Neural cell (in vitro differentiated cells): ENCODE measurements around the gene PAMR1. TPM values are rescaled to one million over a fixed set of nuclear protein-coding genes. Genes with fewer than 3 reads are reported as not detected.
A peak's percentile ranks its signal among the peaks of the same experiment; 100 is the strongest.

ENCODE experiments used
- H2AFZ ChIP-seq: fragments of 200-600, 300-800 bp; sonication (generic), shearing (Covaris generic); 2 replicates; pipeline ENCODE4 v1.6.0; 2014; ENCODE audit warnings: low read depth, mild to moderate bottlenecking, antibody characterized with exemption, low read length, moderate library complexity
- H3F3A ChIP-seq: fragments of 200-600 bp; shearing (Covaris generic); 2 replicates; pipeline ENCODE4 v1.6.1; 2016; ENCODE audit warnings: mild to moderate bottlenecking, moderate library complexity, mixed read lengths, antibody characterized with exemption, low read length; ENCODE audit not compliant: insufficient read depth, poor library complexity, severe bottlenecking
- H3K27ac ChIP-seq: fragments of 200-600, 300-800 bp; sonication (generic), shearing (Covaris generic); 2 replicates; pipeline ENCODE4 v1.5.1; 2014; ENCODE audit warnings: mild to moderate bottlenecking, low read length, moderate library complexity
- H3K27me3 ChIP-seq: fragments of 300-800, 200-600 bp; sonication (generic), shearing (Covaris generic); 2 replicates; pipeline ENCODE4 v1.6.0; 2014; ENCODE audit warnings: mild to moderate bottlenecking, low read depth, low read length, moderate library complexity; ENCODE audit not compliant: insufficient read depth
- H3K36me3 ChIP-seq: fragments of 300-800, 200-600 bp; sonication (generic), shearing (Covaris generic); 2 replicates; pipeline ENCODE4 v1.5.1; 2014; ENCODE audit warnings: mild to moderate bottlenecking, antibody characterized with exemption, low read length, moderate library complexity; ENCODE audit not compliant: insufficient read depth
- H3K4me2 ChIP-seq: fragments of 300-800, 200-600 bp; sonication (generic), shearing (Covaris generic); 2 replicates; pipeline ENCODE4 v1.6.0; 2014; ENCODE audit warnings: mild to moderate bottlenecking, low read length
- H3K4me3 ChIP-seq: fragments of 300-800, 200-600 bp; sonication (generic), shearing (Covaris generic); 2 replicates; pipeline ENCODE4 v1.5.1; 2014; ENCODE audit warnings: mild to moderate bottlenecking, low read length, moderate library complexity
- H3K79me2 ChIP-seq: fragments of 200-600 bp; shearing (Covaris generic); replicated peaks from 2 replicates; pipeline ENCODE4 v1.6.0; 2014; ENCODE audit warnings: mild to moderate bottlenecking, low read length, moderate library complexity; ENCODE audit not compliant: insufficient read depth
- H3K9ac ChIP-seq: fragments of 300-800, 200-600 bp; sonication (generic), shearing (Covaris generic); 2 replicates; pipeline ENCODE4 v1.6.1; 2016; ENCODE audit warnings: mild to moderate bottlenecking, low read length, mixed read lengths
- H3K9me2 ChIP-seq: fragments of 200-600 bp; shearing (Covaris generic); 2 replicates; pipeline ENCODE4 v1.6.1; 2016; ENCODE audit warnings: mild to moderate bottlenecking, low read length, mixed read lengths; ENCODE audit not compliant: insufficient read depth
- H3K9me3 ChIP-seq: fragments of 200-600, 300-800 bp; sonication (generic), shearing (Covaris generic); 2 replicates; pipeline ENCODE4 v1.6.1; 2016; ENCODE audit warnings: mild to moderate bottlenecking, mixed run types, low read length, moderate library complexity, mixed read lengths
- H4K20me1 ChIP-seq: fragments of 200-600 bp; shearing (Covaris generic); 2 replicates; pipeline ENCODE4 v1.6.1; 2016; ENCODE audit warnings: mild to moderate bottlenecking, mixed run types; ENCODE audit not compliant: insufficient read depth
- CTCF ChIP-seq: fragments of 450-650 bp; IDR thresholded peaks from 2 replicates; pipeline ENCODE4 v1.5.1; 2014; ENCODE audit warnings: antibody characterized with exemption, mild to moderate bottlenecking, moderate library complexity; ENCODE audit not compliant: poor library complexity, severe bottlenecking
- EP300 ChIP-seq: fragments of 450-650 bp; conservative IDR thresholded peaks from 2 replicates; pipeline ENCODE4 v1.6.1; 2014; ENCODE audit warnings: antibody characterized with exemption, mild to moderate bottlenecking, moderate library complexity; ENCODE audit not compliant: poor library complexity, severe bottlenecking
- EZH2 ChIP-seq: fragments of 200-600, 300-800 bp; shearing (Covaris generic), sonication (generic); IDR thresholded peaks from 2 replicates; pipeline ENCODE4 v1.6.1; 2014; ENCODE audit warnings: antibody characterized with exemption, low read length, borderline replicate concordance, mild to moderate bottlenecking; ENCODE audit not compliant: insufficient read depth, poor library complexity, severe bottlenecking
- MXI1 ChIP-seq: fragments of 450-650 bp; conservative IDR thresholded peaks from 2 replicates; pipeline ENCODE4 v1.6.1; 2014; ENCODE audit warnings: antibody characterized with exemption, mild to moderate bottlenecking; ENCODE audit not compliant: poor library complexity, severe bottlenecking
- POLR2AphosphoS5 ChIP-seq: IDR thresholded peaks from 2 replicates; pipeline ENCODE4 v1.6.1; 2012
- RAD21 ChIP-seq: fragments of 450-650 bp; conservative IDR thresholded peaks from 2 replicates; pipeline ENCODE4 v1.6.1; 2014; ENCODE audit warnings: antibody characterized with exemption, mild to moderate bottlenecking, moderate library complexity
- REST ChIP-seq: IDR thresholded peaks from 2 replicates; pipeline ENCODE4 v1.6.1; 2012; ENCODE audit warnings: borderline replicate concordance
- SMC3 ChIP-seq: fragments of 450-650 bp; conservative IDR thresholded peaks from 2 replicates; pipeline ENCODE4 v1.6.1; 2014; ENCODE audit warnings: antibody characterized with exemption, mild to moderate bottlenecking, moderate library complexity; ENCODE audit not compliant: poor library complexity
- TAF1 ChIP-seq: IDR thresholded peaks from 2 replicates; pipeline ENCODE4 v1.6.1; 2012; ENCODE audit warnings: low read depth
- polyA plus RNA-seq: library from polyadenylated mRNA; depleted of rRNA; stranded (reverse); fragments of >200 nt; gene quantifications from 2 replicates; pipeline ENCODE4 v1.2.3, GENCODE V29; 2014

The PAMR1 gene
- polyA plus RNA-seq, 1 donor from 2014 or later, result 0.48 TPM

GRCh38 chr11:35413598-35413997 lies 111.8 kb downstream of the PAMR1 start:
- no peak overlapping the region for H3K4me3 ChIP-seq
- no peak overlapping the region for H3K27ac ChIP-seq
- no peaks in the 10 kb centered on the region for H3K36me3 ChIP-seq

GRCh38 chr11:35412285-35412684 lies 113.1 kb downstream of the PAMR1 start:
- Histone ChIP-seq H3K9me2 (no peaks in the 10 kb centered on the region), H3F3A (no peaks in the 10 kb centered on the region), H2AFZ (no peak overlapping the region), H3K36me3 (no peaks in the 10 kb centered on the region), H3K9ac (no peak overlapping the region), H3K27ac (no peak overlapping the region), H3K9me3 (no peaks in the 10 kb centered on the region), H3K79me2 (peaks cover 49% of the 10 kb centered on the region), H4K20me1 (no peaks in the 10 kb centered on the region), H3K4me3 (no peak overlapping the region), H3K4me2 (no peak overlapping the region), H3K27me3 (no peaks in the 10 kb centered on the region)
- TF ChIP-seq SMC3, result peak; percentile 77
- peak; percentile 76 for TF ChIP-seq RAD21
- TF ChIP-seq CTCF, result peak; percentile 73
- TF ChIP-seq TAF1, result no peak
- TF ChIP-seq EP300, result no peak

More at GRCh38 chr11:35413598-35413997, 111.8 kb downstream of the PAMR1 start:
- no peak overlapping the region for H3K9ac ChIP-seq
- no peak for TF ChIP-seq REST
- TF ChIP-seq EP300, result no peak
- TF ChIP-seq RAD21, result no peak
- no peak for TF ChIP-seq CTCF
- no peak for TF ChIP-seq SMC3
- TF ChIP-seq EZH2, result no peak
- no peak for TF ChIP-seq MXI1
- TF ChIP-seq TAF1, result no peak
- no peak for TF ChIP-seq POLR2AphosphoS5
- peaks cover 62% of the 10 kb centered on the region for H3K79me2 ChIP-seq
- H2AFZ ChIP-seq, result no peak overlapping the region
- H3K4me2 ChIP-seq, result no peak overlapping the region
- H3K9me2 ChIP-seq, result no peaks in the 10 kb centered on the region
- H3K27me3 ChIP-seq, result no peaks in the 10 kb centered on the region
- H4K20me1 ChIP-seq, result no peaks in the 10 kb centered on the region
- H3K9me3 ChIP-seq, result no peaks in the 10 kb centered on the region
- no peaks in the 10 kb centered on the region for H3F3A ChIP-seq
